ENCODE measurements around the gene PLPPR1. TPM values are rescaled to one million over a fixed set of nuclear protein-coding genes. Genes with fewer than 3 reads are reported as not detected.

PLPPR1 gene
- total and polyA plus RNA-seq, 2 donors (not counting 1 experiment from before 2014, with no cell fraction given) = not detected

DNA sequence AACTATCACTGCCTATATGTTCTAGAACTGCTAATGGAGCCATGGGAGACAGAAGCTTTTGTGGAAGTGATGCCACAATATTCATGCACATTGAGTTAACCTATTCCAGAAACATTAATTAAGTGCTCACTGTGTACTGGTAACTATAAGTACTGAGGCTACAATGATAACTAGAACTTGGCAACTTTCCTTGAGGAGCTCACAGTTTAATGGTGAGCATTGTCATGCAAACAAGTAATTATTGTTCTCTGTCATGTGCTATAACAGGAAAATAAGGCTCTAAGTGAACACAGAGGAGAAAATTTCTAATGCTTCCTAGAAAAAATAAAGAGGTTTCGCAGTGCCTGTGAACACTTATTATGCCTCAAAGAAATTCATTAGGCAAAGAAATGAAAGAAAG is 214.1 kb downstream of the PLPPR1 start:
- no peak for DNase-seq (ENCODE audit: low read depth in 2 of 2)
- Histone ChIP-seq H3K27ac (ENCODE audit: insufficient read depth, low read length) (no peak overlapping the region), H3K4me3 (replicated peaks in 1 of 4; ENCODE audit: control extremely low read depth in 1 of 4, insufficient read depth in 1 of 4, low read depth in 3 of 4, low read length in 4 of 4) (no peak overlapping the region), H3K36me3 (ENCODE audit: control insufficient read depth, insufficient read depth, low read length) (no peaks in the 10 kb centered on the region), H3K4me2 (ENCODE audit: extremely low read depth, insufficient read depth, low read length) (no peak overlapping the region), H3K9me3 (ENCODE audit: control insufficient read depth, insufficient read depth, low read depth, low read length) (no peaks in the 10 kb centered on the region), H4K20me1 (ENCODE audit: control insufficient read depth, extremely low read depth, insufficient read depth, low read length) (no peaks in the 10 kb centered on the region), H2AFZ (ENCODE audit: low read length) (no peak overlapping the region), H3K27me3 (ENCODE audit: control insufficient read depth, insufficient read depth, low read length) (no peaks in the 10 kb centered on the region), H3K9ac (ENCODE audit: insufficient read depth, low read length) (no peak overlapping the region), H3K4me1 (ENCODE audit: control insufficient read depth, extremely low read depth, insufficient read depth, low read length) (no peaks in the 10 kb centered on the region), H3K79me2 (ENCODE audit: control insufficient read depth, insufficient read depth, low read length) (no peaks in the 10 kb centered on the region)
- no peak for TF ChIP-seq EZH2 (IDR thresholded peaks at IDR 0.05; ENCODE audit: low read length, missing control alignments)
- TF ChIP-seq, protein P1, sequence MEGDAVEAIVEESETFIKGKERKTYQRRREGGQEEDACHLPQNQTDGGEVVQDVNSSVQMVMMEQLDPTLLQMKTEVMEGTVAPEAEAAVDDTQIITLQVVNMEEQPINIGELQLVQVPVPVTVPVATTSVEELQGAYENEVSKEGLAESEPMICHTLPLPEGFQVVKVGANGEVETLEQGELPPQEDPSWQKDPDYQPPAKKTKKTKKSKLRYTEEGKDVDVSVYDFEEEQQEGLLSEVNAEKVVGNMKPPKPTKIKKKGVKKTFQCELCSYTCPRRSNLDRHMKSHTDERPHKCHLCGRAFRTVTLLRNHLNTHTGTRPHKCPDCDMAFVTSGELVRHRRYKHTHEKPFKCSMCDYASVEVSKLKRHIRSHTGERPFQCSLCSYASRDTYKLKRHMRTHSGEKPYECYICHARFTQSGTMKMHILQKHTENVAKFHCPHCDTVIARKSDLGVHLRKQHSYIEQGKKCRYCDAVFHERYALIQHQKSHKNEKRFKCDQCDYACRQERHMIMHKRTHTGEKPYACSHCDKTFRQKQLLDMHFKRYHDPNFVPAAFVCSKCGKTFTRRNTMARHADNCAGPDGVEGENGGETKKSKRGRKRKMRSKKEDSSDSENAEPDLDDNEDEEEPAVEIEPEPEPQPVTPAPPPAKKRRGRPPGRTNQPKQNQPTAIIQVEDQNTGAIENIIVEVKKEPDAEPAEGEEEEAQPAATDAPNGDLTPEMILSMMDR (conservative IDR thresholded peaks at IDR 0.05 in 1 of 2, IDR thresholded peaks at IDR 0.05 in 1 of 2; ENCODE audit: low read depth in 1 of 2, low read length in 2 of 2) = no peak

DNA sequence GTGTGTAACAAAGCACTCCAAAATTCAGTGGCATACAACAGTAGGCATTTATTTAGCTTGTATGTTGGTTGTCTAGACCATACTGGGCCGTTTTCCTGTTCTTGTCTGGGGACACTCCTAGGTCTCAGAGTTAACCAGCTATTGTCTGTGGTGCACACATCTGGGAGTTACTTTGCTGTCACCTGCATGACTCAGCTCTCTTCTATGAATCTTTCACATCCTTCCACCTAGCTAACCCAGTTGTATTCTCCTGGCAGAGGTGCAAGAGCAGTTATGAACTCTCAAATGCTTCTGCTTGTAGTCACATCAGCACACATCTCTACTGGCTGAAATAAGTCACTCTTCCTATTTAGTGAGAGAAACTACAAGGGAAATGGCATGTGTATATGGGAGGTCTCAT is 218.2 kb downstream of the PLPPR1 start:
- Histone ChIP-seq H3K27ac (ENCODE audit: insufficient read depth, low read length) (no peak overlapping the region), H3K9ac (ENCODE audit: insufficient read depth, low read length) (no peak overlapping the region), H3K36me3 (ENCODE audit: control insufficient read depth, insufficient read depth, low read length) (no peaks in the 10 kb centered on the region), H4K20me1 (ENCODE audit: control insufficient read depth, extremely low read depth, insufficient read depth, low read length) (no peaks in the 10 kb centered on the region), H3K4me1 (ENCODE audit: control insufficient read depth, extremely low read depth, insufficient read depth, low read length) (no peaks in the 10 kb centered on the region), H3K4me3 (replicated peaks in 1 of 4; ENCODE audit: control extremely low read depth in 1 of 4, insufficient read depth in 1 of 4, low read depth in 3 of 4, low read length in 4 of 4) (no peak overlapping the region), H3K4me2 (ENCODE audit: extremely low read depth, insufficient read depth, low read length) (no peak overlapping the region), H3K9me3 (ENCODE audit: control insufficient read depth, insufficient read depth, low read depth, low read length) (no peaks in the 10 kb centered on the region), H3K27me3 (ENCODE audit: control insufficient read depth, insufficient read depth, low read length) (no peaks in the 10 kb centered on the region), H2AFZ (ENCODE audit: low read length) (no peak overlapping the region), H3K79me2 (ENCODE audit: control insufficient read depth, insufficient read depth, low read length) (no peaks in the 10 kb centered on the region)
- TF ChIP-seq EZH2 (IDR thresholded peaks at IDR 0.05; ENCODE audit: low read length, missing control alignments) = no peak
- TF ChIP-seq, protein P1 (conservative IDR thresholded peaks at IDR 0.05 in 1 of 2, IDR thresholded peaks at IDR 0.05 in 1 of 2; ENCODE audit: low read depth in 1 of 2, low read length in 2 of 2) = no peak
- DNase-seq (ENCODE audit: low read depth in 2 of 2) = no peak

DNA sequence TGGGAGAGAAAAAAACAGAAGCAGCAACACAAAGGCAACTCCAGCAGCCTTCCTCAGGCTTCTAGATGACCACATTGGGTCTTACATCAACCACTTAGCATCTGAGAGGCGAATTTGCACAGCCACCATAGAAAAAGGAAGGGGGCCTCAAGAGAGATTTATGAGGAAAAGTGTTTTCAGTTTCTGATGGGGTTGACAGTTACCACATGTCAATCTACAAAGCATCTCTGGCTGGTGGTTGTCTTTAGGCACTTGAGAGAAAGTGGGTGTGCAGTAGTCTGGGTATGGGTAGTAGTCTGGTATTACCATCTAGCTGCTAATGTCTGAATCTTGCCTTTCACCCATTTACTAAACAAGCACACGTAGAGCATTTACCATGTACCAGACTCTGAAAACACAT is 218.8 kb downstream of the PLPPR1 start:
- Histone ChIP-seq H3K9me3 (ENCODE audit: control insufficient read depth, insufficient read depth, low read depth, low read length) (no peaks in the 10 kb centered on the region), H2AFZ (ENCODE audit: low read length) (no peak overlapping the region), H3K4me2 (ENCODE audit: extremely low read depth, insufficient read depth, low read length) (no peak overlapping the region), H3K36me3 (ENCODE audit: control insufficient read depth, insufficient read depth, low read length) (no peaks in the 10 kb centered on the region), H3K4me1 (ENCODE audit: control insufficient read depth, extremely low read depth, insufficient read depth, low read length) (no peaks in the 10 kb centered on the region), H4K20me1 (ENCODE audit: control insufficient read depth, extremely low read depth, insufficient read depth, low read length) (no peaks in the 10 kb centered on the region), H3K9ac (ENCODE audit: insufficient read depth, low read length) (no peak overlapping the region), H3K79me2 (ENCODE audit: control insufficient read depth, insufficient read depth, low read length) (no peaks in the 10 kb centered on the region), H3K4me3 (replicated peaks in 1 of 4; ENCODE audit: control extremely low read depth in 1 of 4, insufficient read depth in 1 of 4, low read depth in 3 of 4, low read length in 4 of 4) (no peak overlapping the region), H3K27me3 (ENCODE audit: control insufficient read depth, insufficient read depth, low read length) (no peaks in the 10 kb centered on the region), H3K27ac (ENCODE audit: insufficient read depth, low read length) (no peak overlapping the region)
- DNase-seq (ENCODE audit: low read depth in 2 of 2) = no peak
- no peak for TF ChIP-seq EZH2 (IDR thresholded peaks at IDR 0.05; ENCODE audit: low read length, missing control alignments)
- TF ChIP-seq, protein P1 (conservative IDR thresholded peaks at IDR 0.05 in 1 of 2, IDR thresholded peaks at IDR 0.05 in 1 of 2; ENCODE audit: low read depth in 1 of 2, low read length in 2 of 2) = no peak
